T-helper 1 cell treated with Interleukin-12 subunit alpha and Interleukin-12 subunit beta and Interleukin-4 antibody, amounts not matched to agents 30 μg/mL and 1 μg/mL, for 36 hours (primary cell): Measurements from ENCODE around the gene TMEM179.
A peak's percentile ranks its signal among the peaks of the same experiment; 100 is the strongest.
"Not testable (repeated sequence)": the region's sequence is repeated elsewhere in the genome, so short reads cannot be mapped to it uniquely, and the experiment has no call there.

Experiments used
- H3K27ac Mint-ChIP-seq: one replicate; pipeline ENCODE4 v1.8.0; 2021; ENCODE audit warnings: mild to moderate bottlenecking, mixed read lengths
- H3K27me3 Mint-ChIP-seq: one replicate; pipeline ENCODE4 v1.8.0; 2021; ENCODE audit warnings: low read depth, mixed read lengths
- H3K36me3 Mint-ChIP-seq: one replicate; pipeline ENCODE4 v1.8.0; 2021; ENCODE audit warnings: low read depth, mixed read lengths
- H3K4me1 Mint-ChIP-seq: one replicate; pipeline ENCODE4 v1.8.0; 2021; ENCODE audit warnings: low read depth, mixed read lengths
- H3K4me3 Mint-ChIP-seq: one replicate; pipeline ENCODE4 v1.8.0; 2021; ENCODE audit warnings: mild to moderate bottlenecking, moderate library complexity, mixed read lengths
- H3K9me3 Mint-ChIP-seq: one replicate; pipeline ENCODE4 v1.8.0; 2021; ENCODE audit warnings: mixed read lengths

Gene TMEM179

GRCh38 chr14:104641753-104642539 lies 37.4 kb upstream of the TMEM179 start:
- H3K27me3 Mint-ChIP-seq: no peaks in the 10 kb centered on the region
- H3K36me3 Mint-ChIP-seq: no peaks in the 10 kb centered on the region
- H3K4me1 Mint-ChIP-seq: no peaks in the 10 kb centered on the region
- no peak overlapping the region for H3K27ac Mint-ChIP-seq
- H3K9me3 Mint-ChIP-seq: peaks cover 9% of the 10 kb centered on the region
- H3K4me3 Mint-ChIP-seq: no peak overlapping the region

- Mint-ChIP-seq H3K36me3 (no peaks in the 10 kb centered on the region), H3K4me3 (no peak overlapping the region), H3K4me1 (no peaks in the 10 kb centered on the region), H3K9me3 (peaks cover 9% of the 10 kb centered on the region), H3K27ac (no peak overlapping the region), H3K27me3 (no peaks in the 10 kb centered on the region)
Observed at GRCh38 chr14:104640681-104641080, 36.1 kb upstream of the TMEM179 start.

- no peaks in the 10 kb centered on the region for H3K27me3 Mint-ChIP-seq
- H3K4me1 Mint-ChIP-seq: no peaks in the 10 kb centered on the region
- no peaks in the 10 kb centered on the region for H3K36me3 Mint-ChIP-seq
- peaks cover 5% of the 10 kb centered on the region for H3K9me3 Mint-ChIP-seq
- no peak overlapping the region for H3K4me3 Mint-ChIP-seq
- H3K27ac Mint-ChIP-seq: peak overlapping the region; percentile 45
Observed at GRCh38 chr14:104639885-104640548, 35.4 kb upstream of the TMEM179 start.

GRCh38 chr14:104639471-104639870 lies 34.9 kb upstream of the TMEM179 start:
- Mint-ChIP-seq H3K4me1 (no peaks in the 10 kb centered on the region), H3K27ac (no peak overlapping the region), H3K9me3 (no peaks in the 10 kb centered on the region), H3K4me3 (no peak overlapping the region), H3K27me3 (no peaks in the 10 kb centered on the region), H3K36me3 (no peaks in the 10 kb centered on the region)

- no peaks in the 10 kb centered on the region for H3K36me3 Mint-ChIP-seq
- no peak overlapping the region for H3K27ac Mint-ChIP-seq
- no peak overlapping the region for H3K4me3 Mint-ChIP-seq
- H3K27me3 Mint-ChIP-seq: no peaks in the 10 kb centered on the region
- H3K9me3 Mint-ChIP-seq: no peaks in the 10 kb centered on the region
- H3K4me1 Mint-ChIP-seq: no peaks in the 10 kb centered on the region
Observed at GRCh38 chr14:104638927-104639450, 34.4 kb upstream of the TMEM179 start.

- H3K4me1 Mint-ChIP-seq: no peaks in the 10 kb centered on the region
- no peak overlapping the region for H3K4me3 Mint-ChIP-seq
- H3K27ac Mint-ChIP-seq: no peak overlapping the region
- H3K9me3 Mint-ChIP-seq: no peaks in the 10 kb centered on the region
- H3K36me3 Mint-ChIP-seq: no peaks in the 10 kb centered on the region
- no peaks in the 10 kb centered on the region for H3K27me3 Mint-ChIP-seq
Observed at GRCh38 chr14:104638190-104638589, 33.6 kb upstream of the TMEM179 start.

GRCh38 chr14:104637546-104638003 lies 33.0 kb upstream of the TMEM179 start:
- Mint-ChIP-seq H3K4me1 (no peaks in the 10 kb centered on the region), H3K36me3 (no peaks in the 10 kb centered on the region)

GRCh38 chr14:104636846-104637545 lies 32.4 kb upstream of the TMEM179 start:
- not testable (repeated sequence) for H3K4me1 Mint-ChIP-seq, H3K4me3 Mint-ChIP-seq, H3K27ac Mint-ChIP-seq, H3K36me3 Mint-ChIP-seq, H3K9me3 Mint-ChIP-seq, H3K27me3 Mint-ChIP-seq

More at GRCh38 chr14:104637546-104638003, 33.0 kb upstream of the TMEM179 start:
- H3K27ac Mint-ChIP-seq: no peak overlapping the region
- H3K4me3 Mint-ChIP-seq: no peak overlapping the region
- H3K27me3 Mint-ChIP-seq: no peaks in the 10 kb centered on the region
- H3K9me3 Mint-ChIP-seq: no peaks in the 10 kb centered on the region

- no peaks in the 10 kb centered on the region for H3K4me1 Mint-ChIP-seq
- no peaks in the 10 kb centered on the region for H3K27me3 Mint-ChIP-seq
- H3K4me3 Mint-ChIP-seq: no peak overlapping the region
- H3K9me3 Mint-ChIP-seq: no peaks in the 10 kb centered on the region
- no peak overlapping the region for H3K27ac Mint-ChIP-seq
- H3K36me3 Mint-ChIP-seq: no peaks in the 10 kb centered on the region
Observed at GRCh38 chr14:104636131-104636530, 31.6 kb upstream of the TMEM179 start.

- Mint-ChIP-seq H3K36me3 (no peaks in the 10 kb centered on the region), H3K9me3 (no peaks in the 10 kb centered on the region), H3K27ac (no peak overlapping the region), H3K27me3 (no peaks in the 10 kb centered on the region), H3K4me1 (no peaks in the 10 kb centered on the region), H3K4me3 (no peak overlapping the region)
Observed at GRCh38 chr14:104635717-104636116, 31.1 kb upstream of the TMEM179 start.

- Mint-ChIP-seq H3K36me3 (no peaks in the 10 kb centered on the region), H3K4me3 (no peak overlapping the region), H3K27me3 (no peaks in the 10 kb centered on the region), H3K27ac (no peak overlapping the region), H3K9me3 (no peaks in the 10 kb centered on the region), H3K4me1 (no peaks in the 10 kb centered on the region)
Observed at GRCh38 chr14:104634886-104635570, 30.5 kb upstream of the TMEM179 start.

- Mint-ChIP-seq H3K4me3 (no peak overlapping the region), H3K9me3 (no peaks in the 10 kb centered on the region), H3K36me3 (no peaks in the 10 kb centered on the region), H3K27ac (no peak overlapping the region), H3K4me1 (no peaks in the 10 kb centered on the region), H3K27me3 (no peaks in the 10 kb centered on the region)
Observed at GRCh38 chr14:104634138-104634760, 29.7 kb upstream of the TMEM179 start.

- Mint-ChIP-seq H3K9me3 (peaks cover 4% of the 10 kb centered on the region), H3K27ac (no peak overlapping the region), H3K4me3 (no peak overlapping the region), H3K36me3 (no peaks in the 10 kb centered on the region), H3K4me1 (no peaks in the 10 kb centered on the region), H3K27me3 (no peaks in the 10 kb centered on the region)
Observed at GRCh38 chr14:104633276-104634137, 28.9 kb upstream of the TMEM179 start.
